Posterior cingulate gyrus (tissue), 11 donors: ENCODE results near the gene C1orf35.

Source experiments
- DNase-seq, 10 donors: peaks; one replicate each; pipeline versions ENCODE4 v3.0.0 to v3.0.0-alpha.2; 2020 to 2021; ENCODE audit warnings: mixed read lengths in 3 of 10
- intact Hi-C: fragments of 100-400 bp; cut with DNase I; formaldehyde crosslinking; loops from one replicate; pipeline ENCODE4 v1.15.1; 2023

The C1orf35 gene

GRCh38 chr1:228071839-228072657 is 31.1 kb downstream of the C1orf35 start:
- DNase-seq: no peak
- intact Hi-C loops: no loop called here

GRCh38 chr1:228070851-228071250 is 32.3 kb downstream of the C1orf35 start:
- intact Hi-C loops: no loop called here
- DNase-seq: no peak

GRCh38 chr1:228070173-228070572 is 33.0 kb downstream of the C1orf35 start:
- intact Hi-C loops: no loop called here
- no peak for DNase-seq

- intact Hi-C loops: no loop called here
- DNase-seq: no peak
Observed at GRCh38 chr1:228068359-228068758, 34.8 kb downstream of the C1orf35 start.

- intact Hi-C loops: no loop called here
- peak in 3 of 10 donors; percentile 52 to 71 (median 64) for DNase-seq
Observed at GRCh38 chr1:228066891-228067654, 36.1 kb downstream of the C1orf35 start.

GRCh38 chr1:228066416-228066815 is 36.7 kb downstream of the C1orf35 start:
- intact Hi-C loops: no loop called here

GRCh38 chr1:228065543-228066347 is 37.4 kb downstream of the C1orf35 start:
- peak in 2 of 10 donors; percentile 38 to 69 for DNase-seq
- intact Hi-C loops: no loop called here

More at GRCh38 chr1:228066416-228066815, 36.7 kb downstream of the C1orf35 start:
- DNase-seq: peak in 3 of 10 donors; percentile 20 to 56 (median 30)

- intact Hi-C loops: no loop called here
- peak in 3 of 10 donors; percentile 63 to 85 (median 66) for DNase-seq
Observed at GRCh38 chr1:228064741-228065542, 38.2 kb downstream of the C1orf35 start.

- intact Hi-C loops: no loop called here
Observed at GRCh38 chr1:228064296-228064695, 38.8 kb downstream of the C1orf35 start.

GRCh38 chr1:228063251-228064191 is 39.6 kb downstream of the C1orf35 start:
- DNase-seq: peak in 3 of 10 donors; percentile 29 to 75 (median 44)
- intact Hi-C loops: no loop called here

More at GRCh38 chr1:228064296-228064695, 38.8 kb downstream of the C1orf35 start:
- peak in 2 of 10 donors; percentile 38 to 42 for DNase-seq

GRCh38 chr1:228062812-228063211 is 40.3 kb downstream of the C1orf35 start:
- peak in 2 of 10 donors; percentile 48 to 61 for DNase-seq
- intact Hi-C loops: no loop called here

- peak in 3 of 10 donors; percentile 61 to 72 (median 71) for DNase-seq
- intact Hi-C loops: no loop called here
Observed at GRCh38 chr1:228062085-228062791, 40.9 kb downstream of the C1orf35 start.

- peak in 3 of 10 donors; percentile 5 to 73 (median 19) for DNase-seq
- intact Hi-C loops: no loop called here
Observed at GRCh38 chr1:228061411-228062084, 41.6 kb downstream of the C1orf35 start.

- DNase-seq: peak in 5 of 10 donors; percentile 2 to 63 (median 36)
Observed at GRCh38 chr1:228060458-228061190, 42.5 kb downstream of the C1orf35 start.

GRCh38 chr1:228059634-228060457 is 43.3 kb downstream of the C1orf35 start:
- peak in 5 of 10 donors; percentile 6 to 79 (median 60) for DNase-seq
- intact Hi-C loops: no loop called here

More at GRCh38 chr1:228060458-228061190, 42.5 kb downstream of the C1orf35 start:
- intact Hi-C loops: no loop called here
